SK-N-MC (cell line): ENCODE data around the gene TEX52.
A peak's percentile ranks its signal among the peaks of the same experiment; 100 is the strongest.
"Not testable (repeated sequence)": the region's sequence is repeated elsewhere in the genome, so short reads cannot be mapped to it uniquely, and the experiment has no call there.

Experiments used
- DNase-seq: peaks from one replicate; pipeline ENCODE4 v3.0.0-alpha.2; 2011; ENCODE audit warnings: low read depth, low spot score
- H3K27ac ChIP-seq: fragments of 200-600 bp; sonication (generic); 2 replicates; pipeline ENCODE4 v1.5.1; 2016; ENCODE audit warnings: mixed run types
- H3K36me3 ChIP-seq: fragments of 200-600 bp; sonication (generic); 2 replicates; pipeline ENCODE4 v1.6.1; 2017; ENCODE audit warnings: antibody characterized with exemption, low read length, mixed read lengths; ENCODE audit not compliant: insufficient read depth
- H3K4me3 ChIP-seq: fragments of 200-600 bp; sonication (generic); 2 replicates; pipeline ENCODE4 v1.5.1; 2016
- H3K9ac ChIP-seq: fragments of 200-600 bp; sonication (generic); 2 replicates; pipeline ENCODE4 v1.8.0; 2017; ENCODE audit warnings: mixed run types, mixed read lengths; ENCODE audit not compliant: insufficient read length
- H3K9me3 ChIP-seq: fragments of 200-600 bp; sonication (generic); 2 replicates; pipeline ENCODE4 v1.6.1; 2017; ENCODE audit warnings: low read depth, mild to moderate bottlenecking, antibody characterized with exemption, low read length, moderate library complexity, mixed read lengths
- EZH2 ChIP-seq: fragments of 200-600 bp; sonication (generic); IDR thresholded peaks from one replicate; pipeline ENCODE4 v1.6.1; 2017; ENCODE audit warnings: antibody characterized with exemption
- FOXP2 ChIP-seq: optimal IDR thresholded peaks from 2 replicates; pipeline ENCODE3; 2011; ENCODE audit warnings: mild to moderate bottlenecking, moderate library complexity; ENCODE audit not compliant: insufficient read depth; ENCODE audit errors: extremely low read length, control extremely low read depth
- POLR2AphosphoS5 ChIP-seq: IDR thresholded peaks from 2 replicates; pipeline ENCODE4 v1.6.1; 2012; ENCODE audit warnings: mild to moderate bottlenecking, low read depth, low read length, borderline replicate concordance

The TEX52 gene

GRCh38 chr12:2877047-2877952, 20.5 kb upstream of the TEX52 start, which contains the start of the genes FOXM1 and RHNO1:
Gene FOXM1, minus strand, starts transcription at chr12:2877174. Its CDS starts 2,696 bp downstream, at chr12:2874478.
Gene RHNO1, plus strand, starts transcription at chr12:2877223. Its CDS starts 8,144 bp downstream, at chr12:2885367.
- DNase-seq, result no peak
- Histone ChIP-seq H3K4me3 (peak within 1 kb of the TSS; percentile 100), H3K9me3 (no peaks in the 10 kb centered on the region), H3K36me3 (peaks cover 37% of the 10 kb centered on the region), H3K27ac (peak within 1 kb of the TSS; percentile 88), H3K9ac (peak within 1 kb of the TSS; percentile 97)
- TF ChIP-seq FOXP2 (no peak), POLR2AphosphoS5 (peak; percentile 88), EZH2 (no peak)

GRCh38 chr12:2876431-2877046, 19.7 kb upstream of the TEX52 start:
- TF ChIP-seq FOXP2 (no peak), EZH2 (no peak), POLR2AphosphoS5 (no peak)
- H3K27ac ChIP-seq, result peak overlapping the region; percentile 88
- no peak for DNase-seq

GRCh38 chr12:2868986-2869632, 12.3 kb upstream of the TEX52 start:
- not testable (repeated sequence) for H3K9me3 ChIP-seq, DNase-seq, H3K27ac ChIP-seq, H3K4me3 ChIP-seq, H3K9ac ChIP-seq
- peaks cover 84% of the 10 kb centered on the region for H3K36me3 ChIP-seq

More at GRCh38 chr12:2876431-2877046, 19.7 kb upstream of the TEX52 start:
- Histone ChIP-seq H3K4me3 (peak overlapping the region; percentile 100), H3K9me3 (no peaks in the 10 kb centered on the region), H3K9ac (peak overlapping the region; percentile 97), H3K36me3 (peaks cover 44% of the 10 kb centered on the region)

- Histone ChIP-seq H3K27ac (no peak overlapping the region), H3K36me3 (peaks cover 83% of the 10 kb centered on the region), H3K9ac (no peak overlapping the region), H3K9me3 (no peaks in the 10 kb centered on the region), H3K4me3 (no peak overlapping the region)
- no peak for DNase-seq
- TF ChIP-seq EZH2, result no peak
- no peak for TF ChIP-seq FOXP2
- TF ChIP-seq POLR2AphosphoS5, result no peak
Observed at GRCh38 chr12:2864198-2864597, 7.4 kb upstream of the TEX52 start.

GRCh38 chr12:2863402-2863801, 6.6 kb upstream of the TEX52 start:
- H3K36me3 ChIP-seq, result peaks cover 83% of the 10 kb centered on the region
- not testable (repeated sequence) for DNase-seq, H3K27ac ChIP-seq, H3K9me3 ChIP-seq, H3K9ac ChIP-seq, H3K4me3 ChIP-seq

GRCh38 chr12:2862876-2863275, 6.0 kb upstream of the TEX52 start:
- no peak overlapping the region for H3K9ac ChIP-seq
- TF ChIP-seq EZH2 (no peak), POLR2AphosphoS5 (no peak), FOXP2 (no peak)
- H3K27ac ChIP-seq, result no peak overlapping the region
- no peaks in the 10 kb centered on the region for H3K9me3 ChIP-seq
- no peak for DNase-seq
- peaks cover 83% of the 10 kb centered on the region for H3K36me3 ChIP-seq
- no peak overlapping the region for H3K4me3 ChIP-seq

GRCh38 chr12:2860170-2860569, 3.3 kb upstream of the TEX52 start:
- TF ChIP-seq POLR2AphosphoS5 (no peak), EZH2 (no peak), FOXP2 (no peak)
- H3K36me3 ChIP-seq, result peaks cover 61% of the 10 kb centered on the region
- H3K4me3 ChIP-seq, result no peak overlapping the region

GRCh38 chr12:2858944-2859421, 2.1 kb upstream of the TEX52 start:
- H3K4me3 ChIP-seq, result no peak overlapping the region
- H3K36me3 ChIP-seq, result peaks cover 49% of the 10 kb centered on the region
- DNase-seq, result no peak
- no peaks in the 10 kb centered on the region for H3K9me3 ChIP-seq
- no peak for TF ChIP-seq FOXP2
- TF ChIP-seq EZH2, result no peak
- no peak for TF ChIP-seq POLR2AphosphoS5
- H3K9ac ChIP-seq, result no peak overlapping the region
- H3K27ac ChIP-seq, result no peak overlapping the region

More at GRCh38 chr12:2860170-2860569, 3.3 kb upstream of the TEX52 start:
- H3K9ac ChIP-seq, result no peak overlapping the region
- DNase-seq, result no peak
- no peak overlapping the region for H3K27ac ChIP-seq
- H3K9me3 ChIP-seq, result no peaks in the 10 kb centered on the region
